Medulla oblongata (tissue), 1 donor: ENCODE data around the gene KCNIP1.

Experiments used
- DNase-seq: peaks from one replicate; pipeline ENCODE4 v3.0.0-alpha.2; 2015; ENCODE audit errors: extremely low spot score

Gene KCNIP1

GRCh38 chr5:170642066-170642735, 138.4 kb downstream of the KCNIP1 start:
- no peak for DNase-seq

- no peak for DNase-seq
These were observed 139.1 kb downstream of the KCNIP1 start for GRCh38 chr5:170642776-170643436.

- no peak for DNase-seq
These were observed 139.8 kb downstream of the KCNIP1 start for GRCh38 chr5:170643591-170643990.

GRCh38 chr5:170644501-170644900, 140.7 kb downstream of the KCNIP1 start:
- no peak for DNase-seq

GRCh38 chr5:170648541-170648940, 144.7 kb downstream of the KCNIP1 start:
- no peak for DNase-seq

- no peak for DNase-seq
These were observed 147.0 kb downstream of the KCNIP1 start for GRCh38 chr5:170650850-170651249.

GRCh38 chr5:170651604-170652277, 147.9 kb downstream of the KCNIP1 start:
- no peak for DNase-seq

GRCh38 chr5:170655476-170655875, 151.7 kb downstream of the KCNIP1 start:
- DNase-seq = no peak

- no peak for DNase-seq
These were observed 152.1 kb downstream of the KCNIP1 start for GRCh38 chr5:170655920-170656319.

- no peak for DNase-seq
These were observed 152.5 kb downstream of the KCNIP1 start for GRCh38 chr5:170656346-170656745.

GRCh38 chr5:170660531-170660930, 156.7 kb downstream of the KCNIP1 start:
- DNase-seq = no peak

GRCh38 chr5:170662966-170663365, 159.1 kb downstream of the KCNIP1 start:
- no peak for DNase-seq

GRCh38 chr5:170678811-170679210, 175.0 kb downstream of the KCNIP1 start:
- no peak for DNase-seq

- DNase-seq = no peak
These were observed 177.2 kb downstream of the KCNIP1 start for GRCh38 chr5:170681013-170681433.

GRCh38 chr5:170691657-170692056, 187.8 kb downstream of the KCNIP1 start:
- no peak for DNase-seq

GRCh38 chr5:170693701-170694100, 189.9 kb downstream of the KCNIP1 start:
- no peak for DNase-seq

GRCh38 chr5:170694911-170695310, 191.1 kb downstream of the KCNIP1 start:
- DNase-seq = no peak

- no peak for DNase-seq
These were observed 193.2 kb downstream of the KCNIP1 start for GRCh38 chr5:170697031-170697430.

GRCh38 chr5:170700503-170700902, 196.7 kb downstream of the KCNIP1 start:
- DNase-seq = no peak

- no peak for DNase-seq
These were observed 197.5 kb downstream of the KCNIP1 start for GRCh38 chr5:170701334-170701733.

- no peak for DNase-seq
These were observed 200.8 kb downstream of the KCNIP1 start for GRCh38 chr5:170704417-170705192.

GRCh38 chr5:170709640-170710039, 205.8 kb downstream of the KCNIP1 start:
- no peak for DNase-seq
